Gastrocnemius medialis (tissue), 4 donors: Measurements from ENCODE around the gene RAB11A.

Experiments used
- POLR2A ChIP-seq, 2 donors: fragments of 450-650 bp; IDR thresholded peaks; one replicate each; pipeline ENCODE4 v1.6.1; 2017; ENCODE audit warnings: antibody characterized with exemption in 2 of 2, mild to moderate bottlenecking in 2 of 2, moderate library complexity in 2 of 2
- TF ChIP-seq, protein P1 (sequence below), 5 experiments: fragments of 450-650 bp in 3 of 5; fragments of 200-600 bp in 2 of 5; sonication (generic) in 2 of 5; IDR thresholded peaks in 4 of 5; conservative IDR thresholded peaks in 1 of 5; 1 replicate in 4 of 5; 2 replicates in 1 of 5; pipeline ENCODE4 v1.5.1; 2016 to 2019; ENCODE audit warnings: antibody characterized with exemption in 5 of 5, mild to moderate bottlenecking in 3 of 5, moderate library complexity in 3 of 5

DNA sequence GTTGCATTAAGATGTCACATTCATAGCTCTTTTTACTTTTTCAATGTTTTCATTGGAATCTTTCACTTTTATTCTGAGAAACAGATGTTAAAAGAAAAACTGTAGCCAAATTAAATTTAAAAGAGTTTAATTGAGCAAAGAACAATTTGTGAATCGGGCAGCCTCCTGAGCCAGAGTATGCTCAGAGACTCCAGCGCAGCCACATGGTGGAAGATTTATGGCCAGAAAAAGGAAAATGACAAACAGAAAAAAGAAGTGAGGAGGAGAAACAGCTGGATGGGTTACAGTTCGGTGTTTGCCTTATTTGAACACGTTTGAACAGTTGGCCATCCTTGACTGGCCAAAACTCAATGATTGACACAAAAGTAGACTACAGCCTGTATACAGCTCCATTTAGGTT lies 33.8 kb upstream of the RAB11A start:
- TF ChIP-seq, protein P1, sequence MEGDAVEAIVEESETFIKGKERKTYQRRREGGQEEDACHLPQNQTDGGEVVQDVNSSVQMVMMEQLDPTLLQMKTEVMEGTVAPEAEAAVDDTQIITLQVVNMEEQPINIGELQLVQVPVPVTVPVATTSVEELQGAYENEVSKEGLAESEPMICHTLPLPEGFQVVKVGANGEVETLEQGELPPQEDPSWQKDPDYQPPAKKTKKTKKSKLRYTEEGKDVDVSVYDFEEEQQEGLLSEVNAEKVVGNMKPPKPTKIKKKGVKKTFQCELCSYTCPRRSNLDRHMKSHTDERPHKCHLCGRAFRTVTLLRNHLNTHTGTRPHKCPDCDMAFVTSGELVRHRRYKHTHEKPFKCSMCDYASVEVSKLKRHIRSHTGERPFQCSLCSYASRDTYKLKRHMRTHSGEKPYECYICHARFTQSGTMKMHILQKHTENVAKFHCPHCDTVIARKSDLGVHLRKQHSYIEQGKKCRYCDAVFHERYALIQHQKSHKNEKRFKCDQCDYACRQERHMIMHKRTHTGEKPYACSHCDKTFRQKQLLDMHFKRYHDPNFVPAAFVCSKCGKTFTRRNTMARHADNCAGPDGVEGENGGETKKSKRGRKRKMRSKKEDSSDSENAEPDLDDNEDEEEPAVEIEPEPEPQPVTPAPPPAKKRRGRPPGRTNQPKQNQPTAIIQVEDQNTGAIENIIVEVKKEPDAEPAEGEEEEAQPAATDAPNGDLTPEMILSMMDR (IDR thresholded peaks at IDR 0.05 in 4 of 5, conservative IDR thresholded peaks at IDR 0.05 in 1 of 5) = no peak
- TF ChIP-seq POLR2A (IDR thresholded peaks at IDR 0.05) = no peak
